HepG2 (cell line): ENCODE measurements around the gene SHISA5.

Experiments
- CC2D1A ChIP-seq: sonication (generic); formaldehyde crosslinking; IDR thresholded peaks from 2 replicates; pipeline ENCODE4 v1.8.1; 2023; ENCODE audit warnings: mild to moderate bottlenecking, missing genetic modification reagents
- CTCF ChIP-seq: sonication (generic); formaldehyde crosslinking; IDR thresholded peaks from 2 replicates; pipeline ENCODE4 v1.5.0; 2020; ENCODE audit warnings: mild to moderate bottlenecking, missing genetic modification reagents, moderate library complexity
- EP300 ChIP-seq, 3 experiments: sonication (generic) in 1 of 3; formaldehyde crosslinking in 1 of 3; IDR thresholded peaks; 2 replicates each; pipeline versions ENCODE4 v1.5.1 to v1.6.1; 2011 to 2020; ENCODE audit warnings: low read depth in 2 of 3, low read length in 2 of 3, borderline replicate concordance in 1 of 3, improper control_type of control experiment in 1 of 3, mild to moderate bottlenecking in 1 of 3, missing genetic modification reagents in 1 of 3, moderate library complexity in 1 of 3
- FOXM1 ChIP-seq: sonication (generic); formaldehyde crosslinking; IDR thresholded peaks from 2 replicates; pipeline ENCODE4 v1.5.0; 2020; ENCODE audit warnings: missing genetic modification reagents
- GTF3A ChIP-seq: sonication (generic); formaldehyde crosslinking; conservative IDR thresholded peaks from 2 replicates; pipeline ENCODE4 v1.4.0; 2020; ENCODE audit warnings: mild to moderate bottlenecking, missing genetic modification reagents

GRCh38 chr3:48518069-48518468 is 14.1 kb upstream of the SHISA5 start:
- no peak for TF ChIP-seq EP300 (IDR thresholded peaks at IDR 0.05; ENCODE audit: low read depth in 2 of 2, low read length in 2 of 2)
- TF ChIP-seq EP300 (CRISPR knock-in tag; IDR thresholded peaks at IDR 0.05; ENCODE audit: borderline replicate concordance): no peak
- no peak for TF ChIP-seq GTF3A (CRISPR knock-in tag)
- TF ChIP-seq CC2D1A (CRISPR knock-in tag): no peak
- TF ChIP-seq FOXM1: no peak
- TF ChIP-seq CTCF: no peak
